Ishikawa (cell line): ENCODE results near the gene IL12B.

ENCODE experiments used
- CEBPB ChIP-seq: IDR thresholded peaks from 2 replicates; pipeline ENCODE4 v1.6.1; 2012
- EGR1 ChIP-seq: IDR thresholded peaks from 2 replicates; pipeline ENCODE4 v1.6.1; 2012
- EP300 ChIP-seq: IDR thresholded peaks from 2 replicates; pipeline ENCODE4 v1.6.1; 2012; ENCODE audit warnings: borderline replicate concordance
- FOXM1 ChIP-seq: IDR thresholded peaks from 2 replicates; pipeline ENCODE4 v1.6.1; 2012; ENCODE audit warnings: low read depth, borderline replicate concordance
- NFIC ChIP-seq: IDR thresholded peaks from 2 replicates; pipeline ENCODE4 v1.6.1; 2012
- TAF1 ChIP-seq: IDR thresholded peaks from 2 replicates; pipeline ENCODE4 v1.6.1; 2012; ENCODE audit warnings: low read depth, mild to moderate bottlenecking
- TCF12 ChIP-seq: IDR thresholded peaks from 2 replicates; pipeline ENCODE4 v1.6.1; 2012; ENCODE audit warnings: low read depth
- TEAD4 ChIP-seq: IDR thresholded peaks from 2 replicates; pipeline ENCODE4 v1.6.1; 2012
- TF ChIP-seq, protein P1 (sequence below): IDR thresholded peaks from 2 replicates; pipeline ENCODE4 v1.6.1; 2012
- TF ChIP-seq, protein P2 (sequence below): IDR thresholded peaks from 2 replicates; pipeline ENCODE4 v1.6.1; 2012; ENCODE audit warnings: low read depth, mild to moderate bottlenecking

DNA sequence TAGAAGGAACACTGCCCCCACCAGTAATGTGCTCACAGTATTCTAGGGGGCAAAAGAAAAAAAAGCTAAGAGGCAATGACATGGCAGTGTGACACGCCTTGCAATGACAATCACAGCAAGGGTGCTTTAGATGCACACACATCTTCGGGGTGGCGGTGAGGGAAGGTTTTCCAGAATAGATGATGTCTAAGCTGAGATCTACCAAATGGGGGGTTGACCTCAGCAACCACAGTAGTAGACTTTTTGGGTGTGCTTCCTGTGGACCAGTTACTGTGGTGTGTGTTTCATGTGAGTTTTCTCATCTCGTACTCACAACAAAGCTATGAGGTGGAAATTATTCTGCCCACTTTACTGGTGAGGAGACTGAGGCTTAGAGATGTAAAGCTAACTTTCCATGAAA is 10.2 kb upstream of the IL12B start:
- TF ChIP-seq EGR1 (no peak), TCF12 (no peak), TAF1 (no peak), EP300 (no peak), FOXM1 (no peak), CEBPB (no peak), TEAD4 (no peak), NFIC (no peak)
- TF ChIP-seq, protein P1, sequence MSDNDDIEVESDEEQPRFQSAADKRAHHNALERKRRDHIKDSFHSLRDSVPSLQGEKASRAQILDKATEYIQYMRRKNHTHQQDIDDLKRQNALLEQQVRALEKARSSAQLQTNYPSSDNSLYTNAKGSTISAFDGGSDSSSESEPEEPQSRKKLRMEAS, result no peak
- TF ChIP-seq, protein P2, sequence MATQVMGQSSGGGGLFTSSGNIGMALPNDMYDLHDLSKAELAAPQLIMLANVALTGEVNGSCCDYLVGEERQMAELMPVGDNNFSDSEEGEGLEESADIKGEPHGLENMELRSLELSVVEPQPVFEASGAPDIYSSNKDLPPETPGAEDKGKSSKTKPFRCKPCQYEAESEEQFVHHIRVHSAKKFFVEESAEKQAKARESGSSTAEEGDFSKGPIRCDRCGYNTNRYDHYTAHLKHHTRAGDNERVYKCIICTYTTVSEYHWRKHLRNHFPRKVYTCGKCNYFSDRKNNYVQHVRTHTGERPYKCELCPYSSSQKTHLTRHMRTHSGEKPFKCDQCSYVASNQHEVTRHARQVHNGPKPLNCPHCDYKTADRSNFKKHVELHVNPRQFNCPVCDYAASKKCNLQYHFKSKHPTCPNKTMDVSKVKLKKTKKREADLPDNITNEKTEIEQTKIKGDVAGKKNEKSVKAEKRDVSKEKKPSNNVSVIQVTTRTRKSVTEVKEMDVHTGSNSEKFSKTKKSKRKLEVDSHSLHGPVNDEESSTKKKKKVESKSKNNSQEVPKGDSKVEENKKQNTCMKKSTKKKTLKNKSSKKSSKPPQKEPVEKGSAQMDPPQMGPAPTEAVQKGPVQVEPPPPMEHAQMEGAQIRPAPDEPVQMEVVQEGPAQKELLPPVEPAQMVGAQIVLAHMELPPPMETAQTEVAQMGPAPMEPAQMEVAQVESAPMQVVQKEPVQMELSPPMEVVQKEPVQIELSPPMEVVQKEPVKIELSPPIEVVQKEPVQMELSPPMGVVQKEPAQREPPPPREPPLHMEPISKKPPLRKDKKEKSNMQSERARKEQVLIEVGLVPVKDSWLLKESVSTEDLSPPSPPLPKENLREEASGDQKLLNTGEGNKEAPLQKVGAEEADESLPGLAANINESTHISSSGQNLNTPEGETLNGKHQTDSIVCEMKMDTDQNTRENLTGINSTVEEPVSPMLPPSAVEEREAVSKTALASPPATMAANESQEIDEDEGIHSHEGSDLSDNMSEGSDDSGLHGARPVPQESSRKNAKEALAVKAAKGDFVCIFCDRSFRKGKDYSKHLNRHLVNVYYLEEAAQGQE, result no peak
